Muscle of arm (tissue), 14 donors: ENCODE results near the gene GAS2L1. TPM values are rescaled to one million over a fixed set of nuclear protein-coding genes. Genes with fewer than 3 reads are reported as not detected.

ENCODE experiments used
- DNase-seq: peaks from one replicate; pipeline ENCODE4 v3.0.0-alpha.2; 2013
- long read RNA-seq, 11 donors: transcript quantifications; one replicate each; lab custom pipeline, GENCODE V29; 2026
- polyA plus RNA-seq, 12 donors: library from polyadenylated mRNA; unstranded; fragments of 120-200 nt; gene quantifications; one replicate each; pipeline ENCODE4 v1.2.1, GENCODE V29; 2013; ENCODE audit not compliant: insufficient read length in 12 of 12

Gene GAS2L1
- polyA plus RNA-seq: 10 to 100 TPM in 6 of 12 donors, 1 to 10 TPM in 5, not detected in 1; 6.4 to 21.8 (median 10.4) TPM
- long read RNA-seq, donor 1, partial matches to known transcripts: 0 of 5 reads
- long read RNA-seq, donor 1, other reads (novel, unspliced or antisense): 0 of 5 reads
- long read RNA-seq, donor 2, partial matches to known transcripts: 0 of 3 reads
- long read RNA-seq, donor 2, other reads (novel, unspliced or antisense): 0 of 3 reads
- long read RNA-seq, donor 3, partial matches to known transcripts: 0 of 2 reads
- long read RNA-seq, donor 3, other reads (novel, unspliced or antisense): 0 of 2 reads
- long read RNA-seq, donor 4, partial matches to known transcripts: 0 of 4 reads
- long read RNA-seq, donor 4, other reads (novel, unspliced or antisense): 0 of 4 reads
- long read RNA-seq, donor 5, transcript GAS2L1-208 (6 exons, 2,925 nt): major isoform, 7 of 15 reads
- long read RNA-seq, donor 5, transcript GAS2L1-209 (5 exons, 3,382 nt): major isoform, 7 of 15 reads
- long read RNA-seq, donor 5, partial matches to known transcripts: 0 of 15 reads
- long read RNA-seq, donor 5, other reads (novel, unspliced or antisense): 0 of 15 reads
- long read RNA-seq, donor 6, partial matches to known transcripts: 5 of 11 reads
- long read RNA-seq, donor 6, other reads (novel, unspliced or antisense): 0 of 11 reads
- long read RNA-seq, donor 7: 0 reads
- long read RNA-seq, donor 8, partial matches to known transcripts: 0 of 10 reads
- long read RNA-seq, donor 8, other reads (novel, unspliced or antisense): 7 of 10 reads
- long read RNA-seq, donor 9, transcript GAS2L1-208 (6 exons, 2,925 nt): major isoform, 6 of 17 reads
- long read RNA-seq, donor 9, partial matches to known transcripts: 10 of 17 reads
- long read RNA-seq, donor 9, other reads (novel, unspliced or antisense): 0 of 17 reads
- long read RNA-seq, donor 10, partial matches to known transcripts: 0 of 5 reads
- long read RNA-seq, donor 10, other reads (novel, unspliced or antisense): 0 of 5 reads
- long read RNA-seq, donor 11, partial matches to known transcripts: 7 of 12 reads
- long read RNA-seq, donor 11, other reads (novel, unspliced or antisense): 0 of 12 reads

- peak; percentile 83 for DNase-seq
Observed at GRCh38 chr22:29306175-29306834, at the start of gene GAS2L1. Gene GAS2L1, plus strand, starts transcription at chr22:29306650. Its CDS starts 1,456 bp downstream, at chr22:29308106.

- no peak for DNase-seq
Observed at GRCh38 chr22:29257751-29258181, 48.7 kb upstream of the GAS2L1 start.

GRCh38 chr22:29258407-29259252, 47.8 kb upstream of the GAS2L1 start:
- no peak for DNase-seq

- no peak for DNase-seq
Observed at GRCh38 chr22:29259253-29259899, 47.1 kb upstream of the GAS2L1 start.

DNA sequence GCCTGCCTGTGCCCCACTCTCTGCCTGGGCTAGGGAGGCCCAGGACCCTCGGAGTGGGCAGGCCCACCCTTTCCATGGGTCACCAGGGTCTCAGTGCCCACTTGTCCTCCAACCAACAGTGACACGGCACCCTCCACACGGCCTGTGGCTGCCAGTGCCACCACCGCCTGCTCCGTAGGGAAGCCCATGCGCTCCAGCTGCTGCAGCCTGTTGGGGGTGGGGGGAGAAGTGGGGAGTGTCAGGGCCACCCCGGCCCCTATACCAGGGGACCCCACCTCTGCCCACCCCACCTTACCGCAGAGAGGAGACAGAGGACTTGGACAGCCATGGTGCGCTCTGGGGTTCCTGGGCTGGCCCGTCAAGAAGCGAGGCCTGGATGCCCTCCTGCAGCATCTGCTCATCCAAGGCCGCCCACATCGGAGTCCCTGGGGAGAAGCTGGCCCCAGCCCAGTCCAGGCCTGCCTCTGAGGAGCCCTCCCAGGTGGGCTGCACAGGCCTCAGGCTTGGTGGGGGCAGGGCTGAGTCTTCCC, 46.4 kb upstream of the GAS2L1 start:
- no peak for DNase-seq

DNA sequence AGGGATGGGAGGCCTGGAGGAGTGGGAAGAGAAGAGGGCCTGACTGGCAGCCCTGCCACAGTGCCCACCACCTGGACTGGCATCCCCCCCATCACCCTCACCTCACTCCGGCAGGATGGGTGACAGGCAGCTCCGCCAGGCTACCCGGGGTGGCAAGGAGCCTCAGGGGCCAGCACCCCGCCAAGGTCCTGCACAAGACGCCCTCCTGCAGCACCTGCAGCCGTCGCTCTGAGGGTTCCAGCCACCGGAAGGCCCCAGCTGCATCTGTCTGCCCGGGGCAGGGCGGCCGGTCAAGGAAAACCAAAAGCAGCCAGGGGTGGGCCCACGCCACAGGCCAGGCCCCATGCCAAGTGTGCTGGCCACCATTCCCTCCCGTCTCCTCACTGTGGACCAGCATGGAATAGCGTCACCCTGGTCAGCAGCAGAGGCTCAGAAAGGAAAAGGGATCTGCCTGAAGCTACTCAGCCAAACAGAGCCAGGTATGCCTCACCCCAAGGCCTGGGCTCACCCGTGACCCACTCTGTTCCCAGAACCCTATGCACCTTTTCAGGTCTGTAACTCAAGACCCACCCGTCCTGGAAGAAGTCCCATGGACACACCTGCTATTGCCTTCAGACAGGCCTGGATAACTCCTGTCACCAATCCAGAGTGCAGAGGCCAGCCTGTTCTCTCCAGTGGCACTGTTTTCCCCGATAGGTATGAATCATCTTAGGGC, 45.7 kb upstream of the GAS2L1 start:
- DNase-seq: no peak

DNA sequence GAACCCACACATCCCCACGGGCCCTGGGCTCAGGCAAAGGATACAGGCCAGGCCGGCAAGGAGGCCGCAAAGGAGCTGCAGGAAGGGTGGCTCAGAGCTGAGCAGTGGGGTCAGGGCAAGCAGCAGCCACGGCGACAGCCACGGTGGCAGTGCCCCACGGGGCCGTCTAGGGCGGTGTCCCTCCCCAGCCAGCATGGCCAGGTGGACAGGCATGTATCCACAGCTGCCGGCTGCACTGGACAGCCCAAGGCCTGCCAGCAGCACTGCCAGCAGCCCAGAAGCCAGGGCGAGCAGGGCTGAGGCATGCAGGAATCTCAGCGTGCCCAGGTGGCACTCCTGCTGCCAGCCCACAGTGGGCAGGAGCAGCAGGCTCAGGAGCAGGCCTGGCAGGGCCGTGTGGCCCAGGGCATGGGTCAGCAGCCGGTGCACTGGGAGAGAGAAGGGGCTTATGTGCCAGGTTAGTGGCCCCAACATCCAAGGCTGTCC, 42.6 kb upstream of the GAS2L1 start:
- no peak for DNase-seq

GRCh38 chr22:29265305-29265704, 41.1 kb upstream of the GAS2L1 start:
- DNase-seq: no peak

DNA sequence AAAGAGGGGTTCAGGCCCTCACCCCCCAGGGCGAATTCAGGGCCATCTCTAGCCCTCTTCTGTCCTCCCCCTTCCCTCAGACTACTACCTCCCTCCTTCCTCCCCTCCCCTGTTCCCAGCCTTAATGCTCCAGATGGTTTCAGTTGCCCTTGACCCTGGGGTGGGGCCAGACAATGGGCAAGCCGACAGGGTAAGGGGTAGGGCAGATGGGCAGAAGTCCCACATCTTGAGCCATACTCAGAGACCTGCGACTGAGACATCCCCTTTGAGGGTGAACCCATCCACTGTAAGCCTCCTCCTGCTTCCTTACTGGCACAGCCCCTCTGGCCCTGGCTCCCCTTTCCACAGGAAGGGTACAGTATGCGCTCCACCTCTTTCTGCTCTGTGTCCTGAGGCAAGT, 40.5 kb upstream of the GAS2L1 start:
- DNase-seq: no peak

DNA sequence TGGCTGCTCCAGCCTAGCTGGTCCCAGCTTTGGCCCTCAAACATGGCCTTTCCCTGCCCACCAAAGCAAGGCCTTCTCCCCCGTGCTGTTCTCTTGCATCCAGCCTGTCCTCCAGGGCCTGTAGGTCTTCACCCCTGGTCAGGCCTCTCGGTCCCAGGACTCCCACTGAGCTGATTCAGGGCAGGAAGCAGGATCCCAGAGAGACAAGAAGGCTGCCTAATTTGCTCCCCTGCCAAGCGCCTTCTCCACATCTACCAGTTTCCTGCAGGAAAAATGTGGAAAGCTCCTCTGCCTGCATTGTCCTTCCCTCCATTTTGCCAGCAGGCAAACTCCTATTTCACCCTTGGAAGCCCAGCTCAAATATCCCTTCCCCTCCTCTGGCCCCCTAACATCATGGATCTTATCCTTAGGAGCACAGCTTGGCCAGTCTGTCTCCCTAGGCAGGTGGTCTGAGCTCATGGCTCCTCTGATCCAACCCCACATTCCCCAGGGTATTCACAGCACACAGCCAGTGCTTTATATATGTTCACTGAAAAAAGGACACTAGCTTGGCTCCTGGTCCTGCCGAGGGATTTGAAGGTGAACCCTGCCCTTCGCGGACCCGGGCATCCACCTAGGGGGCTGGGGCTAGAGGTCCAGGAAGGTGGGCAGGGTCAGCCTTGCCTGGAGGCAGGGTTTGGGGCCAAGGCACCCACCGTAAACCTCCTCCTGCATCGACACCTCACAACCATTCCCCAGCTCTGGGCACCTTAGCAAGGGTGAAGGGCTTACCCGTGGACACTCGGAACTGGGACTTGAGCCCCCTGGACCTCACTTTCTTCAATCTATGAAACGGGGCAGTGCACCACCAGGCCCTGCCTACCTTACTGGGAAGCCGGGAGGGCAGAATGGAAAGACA, 39.6 kb upstream of the GAS2L1 start:
- no peak for DNase-seq

DNA sequence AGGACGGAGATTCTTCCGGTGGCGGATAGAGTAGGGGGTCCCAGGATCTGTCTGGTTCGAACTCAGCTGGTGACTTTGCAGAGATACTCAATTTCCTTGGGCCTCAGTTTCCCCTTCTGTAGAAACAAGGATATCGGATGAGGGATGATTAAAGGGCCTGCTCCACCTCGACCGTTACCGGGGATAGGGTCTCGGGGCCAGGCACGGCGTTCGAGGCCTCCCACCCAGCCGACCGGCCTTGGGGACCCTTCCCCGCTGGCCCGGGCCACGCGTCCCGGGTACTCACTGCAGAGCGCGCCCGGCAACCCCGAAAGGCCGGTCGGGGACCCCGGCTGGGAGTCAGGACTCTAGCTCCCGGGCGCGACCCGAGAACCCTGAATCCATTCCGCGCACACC, 39.0 kb upstream of the GAS2L1 start:
- no peak for DNase-seq

DNA sequence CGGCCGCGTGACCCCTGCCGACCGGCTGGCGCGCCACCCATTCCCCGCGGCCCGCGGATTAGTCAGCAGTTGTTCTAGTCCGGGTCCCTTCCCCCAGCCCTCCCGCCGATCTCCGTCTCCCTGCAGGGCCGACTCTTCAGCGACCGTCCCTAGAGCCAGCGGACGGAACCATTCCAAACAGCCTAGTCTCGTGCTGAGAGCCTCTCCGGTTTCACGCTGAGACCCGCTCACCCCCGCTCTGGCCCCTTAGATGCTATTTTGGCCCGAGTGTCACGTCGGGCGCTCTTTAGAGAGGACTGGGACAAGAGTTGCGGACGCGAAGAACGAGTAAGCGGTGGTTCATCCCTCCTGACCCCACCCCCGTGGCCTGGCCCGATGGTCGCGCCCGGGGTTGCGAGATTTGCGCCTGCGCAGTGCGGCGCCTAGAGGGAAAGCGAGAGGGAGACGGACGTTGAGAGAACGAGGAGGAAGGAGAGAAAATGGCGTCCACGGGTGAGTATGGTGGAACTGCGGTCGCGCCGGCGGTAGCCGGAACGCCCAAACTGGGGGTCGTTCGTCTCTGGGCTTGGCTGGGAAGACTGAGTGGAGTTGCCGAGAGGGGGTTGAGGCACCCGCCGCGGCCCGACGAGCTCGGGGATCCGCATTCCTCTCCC, 38.5 kb upstream of the GAS2L1 start, which contains the start of the genes EWSR1 and RHBDD3:
Gene EWSR1 (plus strand): TSS at position 411 of the 653 bp plus-strand sequence. CDS start 69 bp downstream, at position 480.
Gene RHBDD3 (minus strand): TSS at position 124 of the 653 bp plus-strand sequence. CDS start 2,355 bp downstream, outside the sequence.
- peak; percentile 98 for DNase-seq

DNA sequence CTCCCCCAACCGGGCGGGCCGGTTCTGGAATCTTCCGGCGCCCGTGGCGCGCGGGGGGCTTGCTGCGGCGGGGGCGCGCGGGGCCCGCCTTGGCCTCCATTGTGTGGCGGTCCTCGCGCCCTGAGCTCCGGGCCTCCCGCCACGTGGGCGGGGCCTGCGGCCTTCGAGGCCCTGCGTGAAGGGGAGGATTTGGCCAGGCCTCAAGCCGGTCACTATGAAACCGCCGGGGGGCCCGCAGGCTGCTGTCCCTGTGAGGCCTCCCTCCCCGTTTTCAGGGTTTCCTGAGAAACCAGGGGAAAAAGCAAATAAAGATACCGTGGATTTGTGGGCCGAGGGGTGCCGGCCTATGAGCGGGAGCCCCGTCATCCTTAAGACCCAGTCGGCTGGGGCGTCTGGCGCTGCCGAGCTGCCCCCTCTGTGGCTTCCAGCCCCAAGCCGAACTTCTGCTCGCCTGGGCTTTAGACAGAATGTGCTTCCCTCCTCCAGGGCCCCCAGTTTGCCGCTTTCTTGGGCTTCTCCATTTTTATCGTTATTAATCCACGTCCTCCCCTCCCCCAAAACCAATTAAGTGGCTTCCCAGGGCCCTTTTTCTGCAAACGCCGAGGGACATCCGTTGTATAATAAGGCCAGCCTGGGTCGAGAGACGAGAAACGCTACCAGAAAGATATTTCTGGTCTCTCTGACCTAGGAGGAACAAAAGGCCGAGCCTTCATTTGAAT, 37.8 kb upstream of the GAS2L1 start:
- DNase-seq: peak; percentile 79

DNA sequence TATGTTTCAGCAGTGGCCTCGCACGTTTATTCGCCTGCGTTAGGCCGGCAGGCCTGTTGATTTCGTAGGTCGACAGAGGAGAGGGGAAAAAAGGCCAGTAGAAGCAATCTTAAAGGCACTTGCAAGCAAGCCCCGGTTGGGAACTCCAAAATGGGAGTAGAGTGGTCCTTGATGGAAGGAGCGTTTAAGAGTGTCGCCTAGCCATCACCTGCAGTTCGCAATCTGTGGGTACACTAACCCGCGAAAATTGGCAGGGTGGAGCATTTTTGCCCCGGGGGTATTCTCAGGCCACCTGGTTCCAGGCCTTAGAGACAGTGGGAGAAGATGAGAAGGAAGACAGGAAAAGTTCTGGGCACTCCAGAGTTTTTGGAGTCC, 37.2 kb upstream of the GAS2L1 start:
- DNase-seq: no peak

- no peak for DNase-seq
Observed at GRCh38 chr22:29269731-29270474, 36.5 kb upstream of the GAS2L1 start.
